HepG2 (cell line): ENCODE measurements around the gene ENTPD2. TPM values are rescaled to one million over a fixed set of nuclear protein-coding genes. Genes with fewer than 3 reads are reported as not detected.

Experiments
- ARNTL ChIP-seq: sonication (generic); formaldehyde crosslinking; IDR thresholded peaks from 2 replicates; pipeline ENCODE4 v1.4.0; 2020; ENCODE audit warnings: mild to moderate bottlenecking, missing genetic modification reagents
- ELF3 ChIP-seq: IDR thresholded peaks from 2 replicates; pipeline ENCODE4 v1.6.1; 2016; ENCODE audit warnings: missing genetic modification reagents, missing compliant biosample characterization
- HDAC2 ChIP-seq: sonication (generic); formaldehyde crosslinking; IDR thresholded peaks from 2 replicates; pipeline ENCODE4 v1.4.0; 2020; ENCODE audit warnings: missing genetic modification reagents
- NCOR1 ChIP-seq: fragments of 200-600 bp; sonication (generic); IDR thresholded peaks from 2 replicates; pipeline ENCODE4 v1.7.0; 2017; ENCODE audit warnings: antibody characterized with exemption, low read length, borderline replicate concordance
- NFKBIZ ChIP-seq: IDR thresholded peaks from 2 replicates; pipeline ENCODE4 v1.6.1; 2018; ENCODE audit warnings: missing genetic modification reagents, missing compliant biosample characterization
- NRL ChIP-seq: sonication (generic); formaldehyde crosslinking; IDR thresholded peaks from 2 replicates; pipeline ENCODE4 v1.5.0; 2020; ENCODE audit warnings: missing genetic modification reagents, mild to moderate bottlenecking, moderate library complexity, borderline replicate concordance
- PTBP1 ChIP-seq: fragments of 200-400 bp; formaldehyde crosslinking; IDR thresholded peaks from 2 replicates; pipeline ENCODE4 v1.6.1; 2018; ENCODE audit warnings: low read length, low read depth; ENCODE audit not compliant: poor library complexity, severe bottlenecking
- TEAD3 ChIP-seq: optimal IDR thresholded peaks from 2 replicates; pipeline ENCODE3; 2016; ENCODE audit warnings: borderline replicate concordance
- ZNF282 ChIP-seq: fragments of 450-650 bp; IDR thresholded peaks from 2 replicates; pipeline ENCODE4 v1.6.1; 2018; ENCODE audit not compliant: partially characterized antibody
- ZNF672 ChIP-seq: sonication (generic); formaldehyde crosslinking; IDR thresholded peaks from 2 replicates; pipeline ENCODE4 v1.8.1; 2022; ENCODE audit warnings: missing genetic modification reagents
- polyA plus RNA-seq, 8 experiments: library from polyadenylated mRNA; depleted of rRNA in 3 of 8; stranded (reverse) in 7 of 8; unstranded in 1 of 8; fragments of >200 nt; fragmentation: Illumina TruSeq in 4 of 8; extraction: Trizol in 4 of 8; gene quantifications; 2 replicates each; pipeline versions ENCODE4 v1.2.1 to v1.2.3, GENCODE V29; 2011 to 2016; ENCODE audit warnings: low read depth in 4 of 8, missing spikeins in 1 of 8, mixed read lengths in 1 of 8; ENCODE audit not compliant: insufficient read depth in 1 of 8
- total RNA-seq, 5 experiments: library from RNA; depleted of rRNA; stranded (reverse); fragments of >200 nt; fragmentation: Illumina TruSeq; extraction: Trizol; gene quantifications; 2 replicates each; pipeline ENCODE4 v1.2.3, GENCODE V29; 2016; ENCODE audit warnings: low read depth in 1 of 5
- TF ChIP-seq, protein P1 (sequence below): sonication (generic); formaldehyde crosslinking; IDR thresholded peaks from 2 replicates; pipeline ENCODE4 v1.4.0; 2020; ENCODE audit warnings: mild to moderate bottlenecking, missing genetic modification reagents
- TF ChIP-seq, protein P2 (sequence below): sonication (generic); formaldehyde crosslinking; IDR thresholded peaks from 2 replicates; pipeline ENCODE4 v1.8.1; 2023; ENCODE audit warnings: mild to moderate bottlenecking, inconsistent platforms, moderate library complexity, missing genetic modification reagents, borderline replicate concordance
- TF ChIP-seq, protein P3 (sequence below): sonication (generic); formaldehyde crosslinking; IDR thresholded peaks from 2 replicates; pipeline ENCODE4 v1.8.1; 2023; ENCODE audit warnings: mild to moderate bottlenecking, missing genetic modification reagents
- TF ChIP-seq, protein P4 (sequence below): sonication (generic); formaldehyde crosslinking; IDR thresholded peaks from 2 replicates; pipeline ENCODE4 v1.9.0; 2021; ENCODE audit warnings: missing genetic modification reagents, mild to moderate bottlenecking, borderline replicate concordance
- TF ChIP-seq, protein P5 (sequence below): IDR thresholded peaks from 2 replicates; pipeline ENCODE4 v1.6.1; 2018; ENCODE audit warnings: missing genetic modification reagents, mild to moderate bottlenecking, missing compliant biosample characterization
- TF ChIP-seq, protein P6 (sequence below): sonication (generic); formaldehyde crosslinking; IDR thresholded peaks from 2 replicates; pipeline ENCODE4 v1.5.0; 2020; ENCODE audit warnings: mild to moderate bottlenecking, low read depth, missing genetic modification reagents, borderline replicate concordance
- TF ChIP-seq, protein P7 (sequence below): sonication (generic); formaldehyde crosslinking; IDR thresholded peaks from 2 replicates; pipeline ENCODE4 v1.5.0; 2020; ENCODE audit warnings: mild to moderate bottlenecking, missing genetic modification reagents

The ENTPD2 gene
- total and polyA plus RNA-seq, 2 of the 13 experiments (the other 11 are each of a cell fraction or from before 2014, with no cell fraction given) = 0.95 to 3.2 TPM

DNA sequence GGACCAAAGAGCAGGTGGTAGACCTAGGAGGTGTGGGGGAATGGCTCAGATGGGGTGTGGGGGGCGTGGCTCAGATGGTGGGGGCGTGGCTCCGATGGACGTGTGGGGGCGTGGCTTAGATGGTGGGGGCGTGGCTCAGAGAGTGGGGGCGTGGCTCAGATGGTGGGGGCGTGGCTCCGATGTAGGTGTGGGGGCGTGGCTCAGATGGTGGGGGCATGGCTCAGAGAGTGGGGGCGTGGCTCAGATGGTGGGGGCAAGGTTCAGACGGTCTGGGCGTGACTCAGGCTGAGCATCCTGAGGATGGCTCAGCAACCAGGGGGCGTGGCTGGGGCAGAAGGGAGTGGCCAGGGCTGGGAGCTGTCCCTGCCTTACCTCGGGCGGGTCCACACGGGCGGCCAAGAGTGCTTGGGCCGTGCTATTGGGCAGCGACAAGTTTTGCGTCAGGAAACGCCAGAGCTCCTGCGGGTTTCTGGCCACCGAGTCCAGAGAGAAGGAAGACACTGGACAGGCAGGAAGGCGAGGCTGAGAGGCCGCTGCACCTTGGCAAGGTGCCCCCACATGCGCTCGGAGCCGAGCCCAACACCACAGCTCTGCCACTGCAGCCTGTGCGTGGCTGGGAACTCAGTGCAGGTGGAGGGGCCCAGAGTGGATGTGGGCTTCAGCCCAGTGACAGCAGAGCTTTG, 31.7 kb downstream of the ENTPD2 start (continued):
- TF ChIP-seq, protein P1, sequence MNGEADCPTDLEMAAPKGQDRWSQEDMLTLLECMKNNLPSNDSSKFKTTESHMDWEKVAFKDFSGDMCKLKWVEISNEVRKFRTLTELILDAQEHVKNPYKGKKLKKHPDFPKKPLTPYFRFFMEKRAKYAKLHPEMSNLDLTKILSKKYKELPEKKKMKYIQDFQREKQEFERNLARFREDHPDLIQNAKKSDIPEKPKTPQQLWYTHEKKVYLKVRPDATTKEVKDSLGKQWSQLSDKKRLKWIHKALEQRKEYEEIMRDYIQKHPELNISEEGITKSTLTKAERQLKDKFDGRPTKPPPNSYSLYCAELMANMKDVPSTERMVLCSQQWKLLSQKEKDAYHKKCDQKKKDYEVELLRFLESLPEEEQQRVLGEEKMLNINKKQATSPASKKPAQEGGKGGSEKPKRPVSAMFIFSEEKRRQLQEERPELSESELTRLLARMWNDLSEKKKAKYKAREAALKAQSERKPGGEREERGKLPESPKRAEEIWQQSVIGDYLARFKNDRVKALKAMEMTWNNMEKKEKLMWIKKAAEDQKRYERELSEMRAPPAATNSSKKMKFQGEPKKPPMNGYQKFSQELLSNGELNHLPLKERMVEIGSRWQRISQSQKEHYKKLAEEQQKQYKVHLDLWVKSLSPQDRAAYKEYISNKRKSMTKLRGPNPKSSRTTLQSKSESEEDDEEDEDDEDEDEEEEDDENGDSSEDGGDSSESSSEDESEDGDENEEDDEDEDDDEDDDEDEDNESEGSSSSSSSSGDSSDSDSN (CRISPR knock-in tag) = no peak
- TF ChIP-seq ZNF672 (CRISPR knock-in tag) (no peak), ARNTL (CRISPR knock-in tag) (no peak), TEAD3 (CRISPR knock-in tag) (peak; percentile 23), NRL (CRISPR knock-in tag) (peak; percentile 41; the same call in 1 of the 2 replicates), NCOR1 (no peak), PTBP1 (no peak), ZNF282 (no peak), NFKBIZ (CRISPR knock-in tag) (no peak), ELF3 (CRISPR knock-in tag) (peak; percentile 19; the same call in 1 of the 2 replicates), HDAC2 (no peak)
- TF ChIP-seq, protein P2, sequence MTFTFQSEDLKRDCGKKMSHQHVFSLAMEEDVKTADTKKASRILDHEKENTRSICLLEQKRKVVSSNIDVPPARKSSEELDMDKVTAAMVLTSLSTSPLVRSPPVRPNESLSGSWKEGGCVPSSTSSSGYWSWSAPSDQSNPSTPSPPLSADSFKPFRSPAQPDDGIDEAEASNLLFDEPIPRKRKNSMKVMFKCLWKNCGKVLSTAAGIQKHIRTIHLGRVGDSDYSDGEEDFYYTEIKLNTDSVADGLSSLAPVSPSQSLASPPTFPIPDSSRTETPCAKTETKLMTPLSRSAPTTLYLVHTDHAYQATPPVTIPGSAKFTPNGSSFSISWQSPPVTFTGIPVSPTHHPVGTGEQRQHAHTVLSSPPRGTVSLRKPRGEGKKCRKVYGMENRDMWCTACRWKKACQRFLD = no peak
- TF ChIP-seq, protein P3, sequence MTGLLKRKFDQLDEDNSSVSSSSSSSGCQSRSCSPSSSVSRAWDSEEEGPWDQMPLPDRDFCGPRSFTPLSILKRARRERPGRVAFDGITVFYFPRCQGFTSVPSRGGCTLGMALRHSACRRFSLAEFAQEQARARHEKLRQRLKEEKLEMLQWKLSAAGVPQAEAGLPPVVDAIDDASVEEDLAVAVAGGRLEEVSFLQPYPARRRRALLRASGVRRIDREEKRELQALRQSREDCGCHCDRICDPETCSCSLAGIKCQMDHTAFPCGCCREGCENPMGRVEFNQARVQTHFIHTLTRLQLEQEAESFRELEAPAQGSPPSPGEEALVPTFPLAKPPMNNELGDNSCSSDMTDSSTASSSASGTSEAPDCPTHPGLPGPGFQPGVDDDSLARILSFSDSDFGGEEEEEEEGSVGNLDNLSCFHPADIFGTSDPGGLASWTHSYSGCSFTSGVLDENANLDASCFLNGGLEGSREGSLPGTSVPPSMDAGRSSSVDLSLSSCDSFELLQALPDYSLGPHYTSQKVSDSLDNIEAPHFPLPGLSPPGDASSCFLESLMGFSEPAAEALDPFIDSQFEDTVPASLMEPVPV (CRISPR knock-in tag) = no peak
- TF ChIP-seq, protein P4, sequence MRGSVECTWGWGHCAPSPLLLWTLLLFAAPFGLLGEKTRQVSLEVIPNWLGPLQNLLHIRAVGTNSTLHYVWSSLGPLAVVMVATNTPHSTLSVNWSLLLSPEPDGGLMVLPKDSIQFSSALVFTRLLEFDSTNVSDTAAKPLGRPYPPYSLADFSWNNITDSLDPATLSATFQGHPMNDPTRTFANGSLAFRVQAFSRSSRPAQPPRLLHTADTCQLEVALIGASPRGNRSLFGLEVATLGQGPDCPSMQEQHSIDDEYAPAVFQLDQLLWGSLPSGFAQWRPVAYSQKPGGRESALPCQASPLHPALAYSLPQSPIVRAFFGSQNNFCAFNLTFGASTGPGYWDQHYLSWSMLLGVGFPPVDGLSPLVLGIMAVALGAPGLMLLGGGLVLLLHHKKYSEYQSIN (CRISPR knock-in tag) = no peak
- TF ChIP-seq, protein P5, sequence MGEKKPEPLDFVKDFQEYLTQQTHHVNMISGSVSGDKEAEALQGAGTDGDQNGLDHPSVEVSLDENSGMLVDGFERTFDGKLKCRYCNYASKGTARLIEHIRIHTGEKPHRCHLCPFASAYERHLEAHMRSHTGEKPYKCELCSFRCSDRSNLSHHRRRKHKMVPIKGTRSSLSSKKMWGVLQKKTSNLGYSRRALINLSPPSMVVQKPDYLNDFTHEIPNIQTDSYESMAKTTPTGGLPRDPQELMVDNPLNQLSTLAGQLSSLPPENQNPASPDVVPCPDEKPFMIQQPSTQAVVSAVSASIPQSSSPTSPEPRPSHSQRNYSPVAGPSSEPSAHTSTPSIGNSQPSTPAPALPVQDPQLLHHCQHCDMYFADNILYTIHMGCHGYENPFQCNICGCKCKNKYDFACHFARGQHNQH = no peak
- TF ChIP-seq, protein P6, sequence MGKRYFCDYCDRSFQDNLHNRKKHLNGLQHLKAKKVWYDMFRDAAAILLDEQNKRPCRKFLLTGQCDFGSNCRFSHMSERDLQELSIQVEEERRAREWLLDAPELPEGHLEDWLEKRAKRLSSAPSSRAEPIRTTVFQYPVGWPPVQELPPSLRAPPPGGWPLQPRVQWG (CRISPR knock-in tag) = no peak
- TF ChIP-seq, protein P7, sequence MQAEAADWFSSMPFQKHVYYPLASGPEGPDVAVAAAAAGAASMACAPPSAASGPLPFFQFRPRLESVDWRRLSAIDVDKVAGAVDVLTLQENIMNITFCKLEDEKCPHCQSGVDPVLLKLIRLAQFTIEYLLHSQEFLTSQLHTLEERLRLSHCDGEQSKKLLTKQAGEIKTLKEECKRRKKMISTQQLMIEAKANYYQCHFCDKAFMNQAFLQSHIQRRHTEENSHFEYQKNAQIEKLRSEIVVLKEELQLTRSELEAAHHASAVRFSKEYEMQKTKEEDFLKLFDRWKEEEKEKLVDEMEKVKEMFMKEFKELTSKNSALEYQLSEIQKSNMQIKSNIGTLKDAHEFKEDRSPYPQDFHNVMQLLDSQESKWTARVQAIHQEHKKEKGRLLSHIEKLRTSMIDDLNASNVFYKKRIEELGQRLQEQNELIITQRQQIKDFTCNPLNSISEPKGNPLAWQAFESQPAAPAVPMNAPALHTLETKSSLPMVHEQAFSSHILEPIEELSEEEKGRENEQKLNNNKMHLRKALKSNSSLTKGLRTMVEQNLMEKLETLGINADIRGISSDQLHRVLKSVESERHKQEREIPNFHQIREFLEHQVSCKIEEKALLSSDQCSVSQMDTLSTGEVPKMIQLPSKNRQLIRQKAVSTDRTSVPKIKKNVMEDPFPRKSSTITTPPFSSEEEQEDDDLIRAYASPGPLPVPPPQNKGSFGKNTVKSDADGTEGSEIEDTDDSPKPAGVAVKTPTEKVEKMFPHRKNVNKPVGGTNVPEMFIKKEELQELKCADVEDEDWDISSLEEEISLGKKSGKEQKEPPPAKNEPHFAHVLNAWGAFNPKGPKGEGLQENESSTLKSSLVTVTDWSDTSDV = no peak
